HuH-7 (cell line): ENCODE measurements around the gene PLCG2.
"Not testable (repeated sequence)": the region's sequence is repeated elsewhere in the genome, so short reads cannot be mapped to it uniquely, and the experiment has no call there.

Experiments
- DNase-seq: peaks from one replicate; pipeline ENCODE4 v3.0.0; 2011; ENCODE audit warnings: low spot score

PLCG2 gene

GRCh38 chr16:81778861-81779535 is at the start of gene PLCG2:
PLCG2 (plus strand) TSS chr16:81779291; CDS start chr16:81785990, 6,699 bp downstream.
- peak; percentile 82 for DNase-seq

- no peak for DNase-seq
These were observed 49.6 kb upstream of the PLCG2 start for GRCh38 chr16:81729451-81729850.

GRCh38 chr16:81730090-81731051 is 48.7 kb upstream of the PLCG2 start:
- DNase-seq, result peak; percentile 88

GRCh38 chr16:81731649-81732048 is 47.4 kb upstream of the PLCG2 start:
- DNase-seq, result no peak

GRCh38 chr16:81732699-81733098 is 46.4 kb upstream of the PLCG2 start:
- DNase-seq, result no peak

- DNase-seq, result no peak
These were observed 45.8 kb upstream of the PLCG2 start for GRCh38 chr16:81733295-81733694.

- no peak for DNase-seq
These were observed 44.3 kb upstream of the PLCG2 start for GRCh38 chr16:81734632-81735434.

- DNase-seq, result peak; percentile 90
These were observed 41.1 kb upstream of the PLCG2 start for GRCh38 chr16:81737885-81738536.

GRCh38 chr16:81738783-81739496 is 40.2 kb upstream of the PLCG2 start:
- no peak for DNase-seq

- no peak for DNase-seq
These were observed 39.6 kb upstream of the PLCG2 start for GRCh38 chr16:81739503-81739902.

- DNase-seq, result no peak
These were observed 38.9 kb upstream of the PLCG2 start for GRCh38 chr16:81740169-81740568.

- DNase-seq, result not testable (repeated sequence)
These were observed 37.7 kb upstream of the PLCG2 start for GRCh38 chr16:81741430-81741770.

GRCh38 chr16:81744385-81744784 is 34.7 kb upstream of the PLCG2 start:
- no peak for DNase-seq

- DNase-seq, result no peak
These were observed 34.2 kb upstream of the PLCG2 start for GRCh38 chr16:81744911-81745310.

- peak; percentile 90 for DNase-seq
These were observed 33.2 kb upstream of the PLCG2 start for GRCh38 chr16:81745704-81746558.

GRCh38 chr16:81746566-81746965 is 32.5 kb upstream of the PLCG2 start:
- no peak for DNase-seq

- DNase-seq, result no peak
These were observed 30.5 kb upstream of the PLCG2 start for GRCh38 chr16:81748476-81749198.

GRCh38 chr16:81752225-81752875 is 26.7 kb upstream of the PLCG2 start:
- no peak for DNase-seq

GRCh38 chr16:81752876-81753227 is 26.2 kb upstream of the PLCG2 start:
- no peak for DNase-seq
